ENCODE data around the gene CD70.
"Not testable (repeated sequence)": the region's sequence is repeated elsewhere in the genome, so short reads cannot be mapped to it uniquely, and the experiment has no call there.

Gene CD70

DNA sequence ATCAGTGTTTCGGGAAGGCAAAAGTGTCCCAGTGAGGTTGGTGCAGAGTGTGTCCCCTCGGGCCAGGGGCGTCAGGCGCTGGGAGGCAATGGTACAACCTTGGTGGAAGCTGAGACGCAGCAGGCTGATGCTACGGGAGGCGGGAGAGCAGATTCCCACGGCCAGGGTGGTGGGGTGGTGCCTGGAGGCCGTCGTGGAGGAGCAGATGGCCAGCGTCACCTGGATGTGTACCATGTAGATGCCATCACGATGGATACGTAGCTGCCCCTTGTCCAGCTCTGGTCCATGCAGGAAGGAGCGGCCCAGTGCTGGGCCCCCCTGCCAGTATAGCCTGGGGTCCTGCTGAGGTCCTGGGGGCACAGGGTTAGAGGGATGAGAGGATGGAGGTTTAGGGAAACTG is 4.9 kb downstream of the CD70 start:
- no peak overlapping the region for H3K4me3 ChIP-seq (IDR thresholded peaks at IDR 0.05; ENCODE audit: insufficient read depth, low read depth, low read length)
- TF ChIP-seq, protein P1, sequence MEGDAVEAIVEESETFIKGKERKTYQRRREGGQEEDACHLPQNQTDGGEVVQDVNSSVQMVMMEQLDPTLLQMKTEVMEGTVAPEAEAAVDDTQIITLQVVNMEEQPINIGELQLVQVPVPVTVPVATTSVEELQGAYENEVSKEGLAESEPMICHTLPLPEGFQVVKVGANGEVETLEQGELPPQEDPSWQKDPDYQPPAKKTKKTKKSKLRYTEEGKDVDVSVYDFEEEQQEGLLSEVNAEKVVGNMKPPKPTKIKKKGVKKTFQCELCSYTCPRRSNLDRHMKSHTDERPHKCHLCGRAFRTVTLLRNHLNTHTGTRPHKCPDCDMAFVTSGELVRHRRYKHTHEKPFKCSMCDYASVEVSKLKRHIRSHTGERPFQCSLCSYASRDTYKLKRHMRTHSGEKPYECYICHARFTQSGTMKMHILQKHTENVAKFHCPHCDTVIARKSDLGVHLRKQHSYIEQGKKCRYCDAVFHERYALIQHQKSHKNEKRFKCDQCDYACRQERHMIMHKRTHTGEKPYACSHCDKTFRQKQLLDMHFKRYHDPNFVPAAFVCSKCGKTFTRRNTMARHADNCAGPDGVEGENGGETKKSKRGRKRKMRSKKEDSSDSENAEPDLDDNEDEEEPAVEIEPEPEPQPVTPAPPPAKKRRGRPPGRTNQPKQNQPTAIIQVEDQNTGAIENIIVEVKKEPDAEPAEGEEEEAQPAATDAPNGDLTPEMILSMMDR (conservative IDR thresholded peaks at IDR 0.05; ENCODE audit: low read depth, low read length) = no peak
- H4K20me1 ChIP-seq (ENCODE audit: insufficient read depth) = no peaks in the 10 kb centered on the region
- H3K4me1 ChIP-seq (ENCODE audit: low read depth, poor library complexity, severe bottlenecking) = no peaks in the 10 kb centered on the region
- H3K79me2 ChIP-seq (ENCODE audit: insufficient read depth, low read depth) = no peaks in the 10 kb centered on the region
- no peaks in the 10 kb centered on the region for H3K36me3 ChIP-seq (ENCODE audit: insufficient read depth)
- no peak overlapping the region for H2AFZ ChIP-seq (ENCODE audit: low read depth)
- no peak overlapping the region for H3K4me2 ChIP-seq
- no peak overlapping the region for H3K27ac ChIP-seq
- H3K9ac ChIP-seq = no peak overlapping the region
- no peaks in the 10 kb centered on the region for H3K27me3 ChIP-seq (ENCODE audit: insufficient read depth, low read depth)

DNA sequence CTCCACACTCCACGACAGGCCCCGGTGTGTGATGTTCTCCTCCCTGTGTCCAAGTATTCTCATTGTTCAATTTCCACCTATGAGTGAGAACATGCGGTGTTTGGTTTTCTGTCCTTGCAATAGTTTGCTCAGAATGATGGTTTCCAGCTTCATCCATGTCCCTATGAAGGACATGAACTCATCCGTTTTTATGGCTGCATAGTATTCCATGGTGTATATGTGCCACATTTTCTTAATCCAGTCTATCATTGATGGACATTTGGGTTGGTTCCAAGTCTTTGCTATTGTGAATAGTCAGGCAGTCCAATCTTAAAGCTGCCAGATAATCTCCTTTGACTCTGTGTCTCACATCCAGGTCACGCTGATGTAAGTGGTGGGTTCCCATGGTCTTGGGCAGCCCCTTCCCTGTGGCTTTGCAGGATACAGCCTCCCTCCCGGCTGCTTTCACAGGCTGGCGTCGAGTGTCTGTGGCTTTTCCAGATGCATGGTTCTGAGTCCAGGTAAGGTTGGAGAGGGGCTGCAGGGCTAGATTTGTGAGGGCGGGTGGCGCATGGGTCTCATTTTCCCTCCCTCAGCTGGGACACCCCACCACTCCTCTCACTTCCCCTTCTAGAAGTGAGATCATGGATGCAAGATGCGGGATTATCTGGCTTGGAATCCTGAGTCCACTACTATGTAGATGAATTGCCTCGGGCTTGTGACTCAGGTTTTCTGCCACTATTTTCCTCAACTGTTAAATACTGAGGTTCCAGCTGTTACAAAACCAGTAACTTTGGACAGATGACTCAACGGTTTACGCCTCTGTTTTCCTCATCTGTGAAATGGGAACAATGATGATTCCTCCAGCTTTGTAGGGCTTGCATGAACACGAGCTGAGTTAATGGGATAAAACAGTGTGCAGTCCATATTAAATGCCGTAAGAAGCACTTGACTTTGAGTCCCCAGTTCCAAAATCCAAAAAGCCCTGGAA is 8.2 kb downstream of the CD70 start:
- not testable (repeated sequence) for H3K36me3 ChIP-seq (ENCODE audit: insufficient read depth); H3K4me2 ChIP-seq; H3K27ac ChIP-seq; H3K9ac ChIP-seq; H2AFZ ChIP-seq (ENCODE audit: low read depth); H3K4me3 ChIP-seq (IDR thresholded peaks at IDR 0.05; ENCODE audit: insufficient read depth, low read depth, low read length); H4K20me1 ChIP-seq (ENCODE audit: insufficient read depth); H3K4me1 ChIP-seq (ENCODE audit: low read depth, poor library complexity, severe bottlenecking); H3K79me2 ChIP-seq (ENCODE audit: insufficient read depth, low read depth); H3K27me3 ChIP-seq (ENCODE audit: insufficient read depth, low read depth)

DNA sequence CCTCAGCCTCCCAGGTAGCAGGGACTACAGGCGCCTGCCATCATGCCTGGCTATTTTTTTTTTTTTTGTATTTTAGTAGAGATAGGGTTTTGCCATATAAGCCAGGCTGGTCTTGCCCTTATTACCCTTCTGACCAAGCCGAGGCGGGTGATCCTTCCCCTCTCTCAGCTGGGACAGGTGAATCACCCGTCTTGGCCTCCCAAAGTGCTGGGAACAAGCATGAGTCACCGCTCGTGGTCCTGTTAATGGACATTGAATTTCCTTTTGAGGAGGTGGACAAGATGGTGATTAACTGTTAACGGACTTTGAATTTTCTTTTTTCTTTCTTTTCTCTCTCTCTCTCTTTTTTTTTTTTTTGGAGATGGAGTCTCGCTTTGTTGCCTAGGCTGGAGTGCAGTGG is 10.6 kb downstream of the CD70 start:
- H2AFZ ChIP-seq (ENCODE audit: low read depth) = no peak overlapping the region
- H3K27me3 ChIP-seq (ENCODE audit: insufficient read depth, low read depth) = no peaks in the 10 kb centered on the region
- no peak overlapping the region for H3K4me3 ChIP-seq (IDR thresholded peaks at IDR 0.05; ENCODE audit: insufficient read depth, low read depth, low read length)
- H3K9ac ChIP-seq = no peak overlapping the region
- H3K4me1 ChIP-seq (ENCODE audit: low read depth, poor library complexity, severe bottlenecking) = no peaks in the 10 kb centered on the region
- TF ChIP-seq, protein P1 (conservative IDR thresholded peaks at IDR 0.05; ENCODE audit: low read depth, low read length) = no peak
- H3K4me2 ChIP-seq = no peak overlapping the region
- no peaks in the 10 kb centered on the region for H3K79me2 ChIP-seq (ENCODE audit: insufficient read depth, low read depth)
- H3K36me3 ChIP-seq (ENCODE audit: insufficient read depth) = no peaks in the 10 kb centered on the region
- H4K20me1 ChIP-seq (ENCODE audit: insufficient read depth) = no peaks in the 10 kb centered on the region
- no peak overlapping the region for H3K27ac ChIP-seq

DNA sequence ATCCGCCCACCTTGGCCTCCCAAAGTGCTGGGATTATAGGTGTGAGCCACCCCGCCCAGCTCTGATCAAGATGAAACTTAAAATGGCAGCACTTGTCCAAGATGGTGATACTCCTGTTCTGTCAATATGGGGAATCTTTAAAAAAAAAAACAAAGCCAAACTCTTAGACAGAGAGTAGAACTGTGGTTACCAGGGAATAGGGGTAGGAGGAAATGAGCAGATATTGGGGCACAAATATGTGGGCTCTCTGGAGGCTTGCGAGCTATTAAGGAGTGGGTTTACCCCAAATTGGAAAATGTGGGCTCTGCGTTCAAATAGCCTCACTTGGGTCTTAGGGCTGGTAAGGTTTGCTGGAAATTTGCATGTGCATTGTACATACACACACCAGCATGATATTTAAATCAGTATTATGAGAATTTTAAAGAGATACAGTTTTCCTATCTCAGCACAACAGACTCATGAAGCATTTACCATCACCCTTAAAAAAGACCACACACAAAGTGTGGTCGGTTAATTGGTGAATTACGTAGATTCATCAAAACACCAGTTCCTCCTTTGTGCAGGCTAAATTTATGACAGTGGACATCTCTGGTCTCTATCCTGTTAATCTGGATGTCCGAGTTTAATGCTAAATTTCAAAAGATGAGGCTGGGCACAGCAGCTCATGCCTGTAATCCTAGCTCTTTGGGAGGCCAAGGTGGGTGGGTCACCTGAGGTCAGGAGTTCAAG is 11.3 kb downstream of the CD70 start:
- TF ChIP-seq, protein P1 (conservative IDR thresholded peaks at IDR 0.05; ENCODE audit: low read depth, low read length) = no peak
- no peaks in the 10 kb centered on the region for H3K4me1 ChIP-seq (ENCODE audit: low read depth, poor library complexity, severe bottlenecking)
- H3K27ac ChIP-seq = no peak overlapping the region
- H3K4me2 ChIP-seq = no peak overlapping the region
- H4K20me1 ChIP-seq (ENCODE audit: insufficient read depth) = no peaks in the 10 kb centered on the region
- H3K27me3 ChIP-seq (ENCODE audit: insufficient read depth, low read depth) = no peaks in the 10 kb centered on the region
- no peaks in the 10 kb centered on the region for H3K36me3 ChIP-seq (ENCODE audit: insufficient read depth)
- no peak overlapping the region for H3K4me3 ChIP-seq (IDR thresholded peaks at IDR 0.05; ENCODE audit: insufficient read depth, low read depth, low read length)
- no peaks in the 10 kb centered on the region for H3K79me2 ChIP-seq (ENCODE audit: insufficient read depth, low read depth)
- no peak overlapping the region for H2AFZ ChIP-seq (ENCODE audit: low read depth)
- no peak overlapping the region for H3K9ac ChIP-seq
